EH (cell line): ENCODE results near the gene DCAF4L1.

Experiments
- DNase-seq: peaks from one replicate; pipeline ENCODE4 v3.0.0-alpha.2; 2015; ENCODE audit warnings: low read depth

The DCAF4L1 gene

GRCh38 chr4:41981456-41981855, at the start of gene DCAF4L1:
TSS of gene DCAF4L1 (plus strand) at chr4:41981756. CDS start at chr4:41981793, 37 bp downstream.
- no peak for DNase-seq

GRCh38 chr4:41932988-41933387, 48.6 kb upstream of the DCAF4L1 start:
- DNase-seq = no peak

- no peak for DNase-seq
Measured at GRCh38 chr4:41933997-41934503, 47.5 kb upstream of the DCAF4L1 start.

- no peak for DNase-seq
Measured at GRCh38 chr4:41934514-41934900, 47.0 kb upstream of the DCAF4L1 start.

GRCh38 chr4:41934901-41935651, 46.5 kb upstream of the DCAF4L1 start, which contains the start of gene TMEM33:
TSS of gene TMEM33 (plus strand) at chr4:41935429. CDS start at chr4:41935485, 56 bp downstream.
- peak; percentile 87 for DNase-seq

- DNase-seq = no peak
Measured at GRCh38 chr4:41935652-41936021, 45.9 kb upstream of the DCAF4L1 start.

GRCh38 chr4:41939016-41939626, 42.4 kb upstream of the DCAF4L1 start:
- DNase-seq = no peak

- DNase-seq = no peak
Measured at GRCh38 chr4:41940834-41941233, 40.7 kb upstream of the DCAF4L1 start.

- no peak for DNase-seq
Measured at GRCh38 chr4:41943506-41943905, 38.0 kb upstream of the DCAF4L1 start.

GRCh38 chr4:41944089-41944488, 37.5 kb upstream of the DCAF4L1 start:
- no peak for DNase-seq

- no peak for DNase-seq
Measured at GRCh38 chr4:41949531-41949930, 32.0 kb upstream of the DCAF4L1 start.

GRCh38 chr4:41957634-41958033, 23.9 kb upstream of the DCAF4L1 start:
- peak; percentile 23 for DNase-seq

- DNase-seq = peak; percentile 23
Measured at GRCh38 chr4:41963105-41963504, 18.5 kb upstream of the DCAF4L1 start.

- DNase-seq = no peak
Measured at GRCh38 chr4:41964401-41964800, 17.2 kb upstream of the DCAF4L1 start.

- DNase-seq = no peak
Measured at GRCh38 chr4:41967392-41967791, 14.2 kb upstream of the DCAF4L1 start.

GRCh38 chr4:41969671-41970070, 11.9 kb upstream of the DCAF4L1 start:
- DNase-seq = no peak

- no peak for DNase-seq
Measured at GRCh38 chr4:41975341-41975740, 6.2 kb upstream of the DCAF4L1 start.

- no peak for DNase-seq
Measured at GRCh38 chr4:41976775-41977516, 4.6 kb upstream of the DCAF4L1 start.

- DNase-seq = peak; percentile 67
Measured at GRCh38 chr4:41977709-41978108, 3.8 kb upstream of the DCAF4L1 start.

- DNase-seq = no peak
Measured at GRCh38 chr4:41982716-41983115, 1.2 kb downstream of the DCAF4L1 start.

GRCh38 chr4:41985151-41985550, 3.6 kb downstream of the DCAF4L1 start:
- DNase-seq = no peak

- no peak for DNase-seq
Measured at GRCh38 chr4:41989994-41990364, 8.4 kb downstream of the DCAF4L1 start.
